ENCODE results near the gene MGARP. TPM values are rescaled to one million over a fixed set of nuclear protein-coding genes. Genes with fewer than 3 reads are reported as not detected.

MGARP gene
- total and polyA plus RNA-seq, 9 of the 15 experiments (the other 6 are each of a cell fraction or from before 2014, with no cell fraction given), result 0.11 to 0.45 (median 0.23) TPM; not detected in 4

GRCh38 chr4:139301113-139301820, 21.2 kb upstream of the MGARP start, which contains the start of gene NAA15 (continued):
- TF ChIP-seq, protein P1, sequence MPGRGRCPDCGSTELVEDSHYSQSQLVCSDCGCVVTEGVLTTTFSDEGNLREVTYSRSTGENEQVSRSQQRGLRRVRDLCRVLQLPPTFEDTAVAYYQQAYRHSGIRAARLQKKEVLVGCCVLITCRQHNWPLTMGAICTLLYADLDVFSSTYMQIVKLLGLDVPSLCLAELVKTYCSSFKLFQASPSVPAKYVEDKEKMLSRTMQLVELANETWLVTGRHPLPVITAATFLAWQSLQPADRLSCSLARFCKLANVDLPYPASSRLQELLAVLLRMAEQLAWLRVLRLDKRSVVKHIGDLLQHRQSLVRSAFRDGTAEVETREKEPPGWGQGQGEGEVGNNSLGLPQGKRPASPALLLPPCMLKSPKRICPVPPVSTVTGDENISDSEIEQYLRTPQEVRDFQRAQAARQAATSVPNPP (IDR thresholded peaks at IDR 0.05; ENCODE audit: borderline replicate concordance, insufficient read depth, insufficient read length), result no peak
- no peak for TF ChIP-seq KLF13 (tag; IDR thresholded peaks at IDR 0.05; ENCODE audit: borderline replicate concordance, low read depth)
- TF ChIP-seq ADNP (tag; IDR thresholded peaks at IDR 0.05), result no peak
- TF ChIP-seq RBBP5 (IDR thresholded peaks at IDR 0.05; ENCODE audit: borderline replicate concordance, insufficient read depth, low read length, poor library complexity, severe bottlenecking), result peak; percentile 91
- peak; percentile 55; the same call in 1 of the 2 replicates for TF ChIP-seq RAD51 (IDR thresholded peaks at IDR 0.05; ENCODE audit: borderline replicate concordance, low read depth)
- peak; percentile 81 for TF ChIP-seq L3MBTL2 (IDR thresholded peaks at IDR 0.05)
- peak; percentile 97 for TF ChIP-seq NR2C2 (CRISPR knock-in tag; IDR thresholded peaks at IDR 0.05)
- TF ChIP-seq NR2C2 (tag; IDR thresholded peaks at IDR 0.05), result peak; percentile 99
- TF ChIP-seq, protein P2, sequence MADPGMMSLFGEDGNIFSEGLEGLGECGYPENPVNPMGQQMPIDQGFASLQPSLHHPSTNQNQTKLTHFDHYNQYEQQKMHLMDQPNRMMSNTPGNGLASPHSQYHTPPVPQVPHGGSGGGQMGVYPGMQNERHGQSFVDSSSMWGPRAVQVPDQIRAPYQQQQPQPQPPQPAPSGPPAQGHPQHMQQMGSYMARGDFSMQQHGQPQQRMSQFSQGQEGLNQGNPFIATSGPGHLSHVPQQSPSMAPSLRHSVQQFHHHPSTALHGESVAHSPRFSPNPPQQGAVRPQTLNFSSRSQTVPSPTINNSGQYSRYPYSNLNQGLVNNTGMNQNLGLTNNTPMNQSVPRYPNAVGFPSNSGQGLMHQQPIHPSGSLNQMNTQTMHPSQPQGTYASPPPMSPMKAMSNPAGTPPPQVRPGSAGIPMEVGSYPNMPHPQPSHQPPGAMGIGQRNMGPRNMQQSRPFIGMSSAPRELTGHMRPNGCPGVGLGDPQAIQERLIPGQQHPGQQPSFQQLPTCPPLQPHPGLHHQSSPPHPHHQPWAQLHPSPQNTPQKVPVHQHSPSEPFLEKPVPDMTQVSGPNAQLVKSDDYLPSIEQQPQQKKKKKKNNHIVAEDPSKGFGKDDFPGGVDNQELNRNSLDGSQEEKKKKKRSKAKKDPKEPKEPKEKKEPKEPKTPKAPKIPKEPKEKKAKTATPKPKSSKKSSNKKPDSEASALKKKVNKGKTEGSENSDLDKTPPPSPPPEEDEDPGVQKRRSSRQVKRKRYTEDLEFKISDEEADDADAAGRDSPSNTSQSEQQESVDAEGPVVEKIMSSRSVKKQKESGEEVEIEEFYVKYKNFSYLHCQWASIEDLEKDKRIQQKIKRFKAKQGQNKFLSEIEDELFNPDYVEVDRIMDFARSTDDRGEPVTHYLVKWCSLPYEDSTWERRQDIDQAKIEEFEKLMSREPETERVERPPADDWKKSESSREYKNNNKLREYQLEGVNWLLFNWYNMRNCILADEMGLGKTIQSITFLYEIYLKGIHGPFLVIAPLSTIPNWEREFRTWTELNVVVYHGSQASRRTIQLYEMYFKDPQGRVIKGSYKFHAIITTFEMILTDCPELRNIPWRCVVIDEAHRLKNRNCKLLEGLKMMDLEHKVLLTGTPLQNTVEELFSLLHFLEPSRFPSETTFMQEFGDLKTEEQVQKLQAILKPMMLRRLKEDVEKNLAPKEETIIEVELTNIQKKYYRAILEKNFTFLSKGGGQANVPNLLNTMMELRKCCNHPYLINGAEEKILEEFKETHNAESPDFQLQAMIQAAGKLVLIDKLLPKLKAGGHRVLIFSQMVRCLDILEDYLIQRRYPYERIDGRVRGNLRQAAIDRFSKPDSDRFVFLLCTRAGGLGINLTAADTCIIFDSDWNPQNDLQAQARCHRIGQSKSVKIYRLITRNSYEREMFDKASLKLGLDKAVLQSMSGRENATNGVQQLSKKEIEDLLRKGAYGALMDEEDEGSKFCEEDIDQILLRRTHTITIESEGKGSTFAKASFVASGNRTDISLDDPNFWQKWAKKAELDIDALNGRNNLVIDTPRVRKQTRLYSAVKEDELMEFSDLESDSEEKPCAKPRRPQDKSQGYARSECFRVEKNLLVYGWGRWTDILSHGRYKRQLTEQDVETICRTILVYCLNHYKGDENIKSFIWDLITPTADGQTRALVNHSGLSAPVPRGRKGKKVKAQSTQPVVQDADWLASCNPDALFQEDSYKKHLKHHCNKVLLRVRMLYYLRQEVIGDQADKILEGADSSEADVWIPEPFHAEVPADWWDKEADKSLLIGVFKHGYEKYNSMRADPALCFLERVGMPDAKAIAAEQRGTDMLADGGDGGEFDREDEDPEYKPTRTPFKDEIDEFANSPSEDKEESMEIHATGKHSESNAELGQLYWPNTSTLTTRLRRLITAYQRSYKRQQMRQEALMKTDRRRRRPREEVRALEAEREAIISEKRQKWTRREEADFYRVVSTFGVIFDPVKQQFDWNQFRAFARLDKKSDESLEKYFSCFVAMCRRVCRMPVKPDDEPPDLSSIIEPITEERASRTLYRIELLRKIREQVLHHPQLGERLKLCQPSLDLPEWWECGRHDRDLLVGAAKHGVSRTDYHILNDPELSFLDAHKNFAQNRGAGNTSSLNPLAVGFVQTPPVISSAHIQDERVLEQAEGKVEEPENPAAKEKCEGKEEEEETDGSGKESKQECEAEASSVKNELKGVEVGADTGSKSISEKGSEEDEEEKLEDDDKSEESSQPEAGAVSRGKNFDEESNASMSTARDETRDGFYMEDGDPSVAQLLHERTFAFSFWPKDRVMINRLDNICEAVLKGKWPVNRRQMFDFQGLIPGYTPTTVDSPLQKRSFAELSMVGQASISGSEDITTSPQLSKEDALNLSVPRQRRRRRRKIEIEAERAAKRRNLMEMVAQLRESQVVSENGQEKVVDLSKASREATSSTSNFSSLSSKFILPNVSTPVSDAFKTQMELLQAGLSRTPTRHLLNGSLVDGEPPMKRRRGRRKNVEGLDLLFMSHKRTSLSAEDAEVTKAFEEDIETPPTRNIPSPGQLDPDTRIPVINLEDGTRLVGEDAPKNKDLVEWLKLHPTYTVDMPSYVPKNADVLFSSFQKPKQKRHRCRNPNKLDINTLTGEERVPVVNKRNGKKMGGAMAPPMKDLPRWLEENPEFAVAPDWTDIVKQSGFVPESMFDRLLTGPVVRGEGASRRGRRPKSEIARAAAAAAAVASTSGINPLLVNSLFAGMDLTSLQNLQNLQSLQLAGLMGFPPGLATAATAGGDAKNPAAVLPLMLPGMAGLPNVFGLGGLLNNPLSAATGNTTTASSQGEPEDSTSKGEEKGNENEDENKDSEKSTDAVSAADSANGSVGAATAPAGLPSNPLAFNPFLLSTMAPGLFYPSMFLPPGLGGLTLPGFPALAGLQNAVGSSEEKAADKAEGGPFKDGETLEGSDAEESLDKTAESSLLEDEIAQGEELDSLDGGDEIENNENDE (IDR thresholded peaks at IDR 0.05; ENCODE audit: low read depth, low read length), result no peak
- peak; percentile 94 for TF ChIP-seq MAX (CRISPR knock-in tag; IDR thresholded peaks at IDR 0.05)
- TF ChIP-seq BCOR (IDR thresholded peaks at IDR 0.05), result 0 out of 2 replicates have a peak, but pooled peaks have one; percentile 8
- peak; percentile 91 for TF ChIP-seq NBN (IDR thresholded peaks at IDR 0.05; ENCODE audit: low read depth)
- no peak for TF ChIP-seq ZZZ3 (IDR thresholded peaks at IDR 0.05)
- TF ChIP-seq SUPT5H (IDR thresholded peaks at IDR 0.05), result peak; percentile 91
- TF ChIP-seq BRD4 (IDR thresholded peaks at IDR 0.05), result peak; percentile 71; the same call in 1 of the 2 replicates
- no peak; the same call in 1 of the 2 replicates for TF ChIP-seq HOXB6 (CRISPR knock-in tag; IDR thresholded peaks at IDR 0.05; ENCODE audit: borderline replicate concordance)

Data from K562 (cell line).